HepG2 (cell line): ENCODE measurements around the gene CNOT6. TPM values are rescaled to one million over a fixed set of nuclear protein-coding genes. Genes with fewer than 3 reads are reported as not detected.

Source experiments
- CENPT ChIP-seq: sonication (generic); formaldehyde crosslinking; IDR thresholded peaks from 2 replicates; pipeline ENCODE4 v1.8.0; 2022; ENCODE audit warnings: low read depth, mild to moderate bottlenecking, moderate library complexity, missing genetic modification reagents
- CREBL2 ChIP-seq: sonication (generic); formaldehyde crosslinking; IDR thresholded peaks from 2 replicates; pipeline ENCODE4 v1.8.1; 2023; ENCODE audit warnings: missing genetic modification reagents, mild to moderate bottlenecking, borderline replicate concordance
- DNMT1 ChIP-seq: sonication (generic); formaldehyde crosslinking; IDR thresholded peaks from 2 replicates; pipeline ENCODE4 v1.5.1; 2020; ENCODE audit warnings: mild to moderate bottlenecking, missing genetic modification reagents
- HNRNPH1 ChIP-seq: fragments of 200-400 bp; formaldehyde crosslinking; optimal IDR thresholded peaks from 2 replicates; pipeline ENCODE3; 2017; ENCODE audit warnings: mild to moderate bottlenecking, low read depth, low read length
- MAF1 ChIP-seq: sonication (generic); formaldehyde crosslinking; IDR thresholded peaks from 2 replicates; pipeline ENCODE4 v1.5.0; 2020; ENCODE audit warnings: missing genetic modification reagents, borderline replicate concordance
- POLR2AphosphoS2 ChIP-seq: IDR thresholded peaks from 2 replicates; pipeline ENCODE4 v1.6.1; 2011; ENCODE audit warnings: low read depth, low read length, improper control_type of control experiment
- RFX5 ChIP-seq: IDR thresholded peaks from 2 replicates; pipeline ENCODE4 v1.6.1; 2011; ENCODE audit warnings: low read depth, low read length, improper control_type of control experiment
- SMC3 ChIP-seq: IDR thresholded peaks from 2 replicates; pipeline ENCODE4 v1.6.1; 2011; ENCODE audit warnings: low read length, improper control_type of control experiment
- SNRNP70 ChIP-seq: fragments of 200-400 bp; formaldehyde crosslinking; IDR thresholded peaks from 2 replicates; pipeline ENCODE4 v1.6.1; 2017; ENCODE audit warnings: mild to moderate bottlenecking, low read depth, low read length, moderate library complexity
- SOX13 ChIP-seq, 3 experiments: fragments of 450-650 bp in 1 of 3; sonication (generic) in 1 of 3; formaldehyde crosslinking in 1 of 3; IDR thresholded peaks in 2 of 3; conservative IDR thresholded peaks in 1 of 3; 2 replicates each; pipeline versions ENCODE4 v1.5.0 to v1.6.1; 2016 to 2020; ENCODE audit warnings: antibody characterized with exemption in 1 of 3, mild to moderate bottlenecking in 1 of 3, missing compliant biosample characterization in 1 of 3, missing genetic modification reagents in 1 of 3, moderate library complexity in 1 of 3
- SRF ChIP-seq: IDR thresholded peaks from 2 replicates; pipeline ENCODE4 v1.6.1; 2011; ENCODE audit warnings: mild to moderate bottlenecking, low read depth, low read length, moderate library complexity
- TSC22D2 ChIP-seq: sonication (generic); formaldehyde crosslinking; IDR thresholded peaks from 2 replicates; pipeline ENCODE4 v1.5.1; 2020; ENCODE audit warnings: missing genetic modification reagents, mild to moderate bottlenecking, borderline replicate concordance
- ZBTB40 ChIP-seq, 2 experiments: fragments of 450-650 bp in 1 of 2; sonication (generic) in 1 of 2; formaldehyde crosslinking in 1 of 2; IDR thresholded peaks; 2 replicates each; pipeline versions ENCODE4 v1.6.1 to v1.8.0; 2016 to 2022; ENCODE audit warnings: antibody characterized with exemption in 1 of 2, mild to moderate bottlenecking in 1 of 2, missing genetic modification reagents in 1 of 2
- ZC3H13 ChIP-seq: sonication (generic); formaldehyde crosslinking; IDR thresholded peaks from 2 replicates; pipeline ENCODE4 v1.8.1; 2023; ENCODE audit warnings: mild to moderate bottlenecking, missing genetic modification reagents, moderate library complexity
- ZNF280D ChIP-seq: sonication (generic); formaldehyde crosslinking; IDR thresholded peaks from 2 replicates; pipeline ENCODE4 v1.5.1; 2020; ENCODE audit warnings: mild to moderate bottlenecking, missing genetic modification reagents
- ZNF567 ChIP-seq: sonication (generic); formaldehyde crosslinking; IDR thresholded peaks from 2 replicates; pipeline ENCODE4 v1.8.1; 2023; ENCODE audit warnings: mild to moderate bottlenecking, missing genetic modification reagents, borderline replicate concordance
- polyA plus RNA-seq, 8 experiments: library from polyadenylated mRNA; depleted of rRNA in 3 of 8; stranded (reverse) in 7 of 8; unstranded in 1 of 8; fragments of >200 nt; fragmentation: Illumina TruSeq in 4 of 8; extraction: Trizol in 4 of 8; gene quantifications; 2 replicates each; pipeline versions ENCODE4 v1.2.1 to v1.2.3, GENCODE V29; 2011 to 2016; ENCODE audit warnings: low read depth in 4 of 8, missing spikeins in 1 of 8, mixed read lengths in 1 of 8; ENCODE audit not compliant: insufficient read depth in 1 of 8
- total RNA-seq, 5 experiments: library from RNA; depleted of rRNA; stranded (reverse); fragments of >200 nt; fragmentation: Illumina TruSeq; extraction: Trizol; gene quantifications; 2 replicates each; pipeline ENCODE4 v1.2.3, GENCODE V29; 2016; ENCODE audit warnings: low read depth in 1 of 5

CNOT6 gene
- total and polyA plus RNA-seq, 2 of the 13 experiments (the other 11 are each of a cell fraction or from before 2014, with no cell fraction given), result 8.8 to 9.1 TPM

GRCh38 chr5:180494510-180495181 is 467 bp downstream of the CNOT6 start (continued):
- TF ChIP-seq ZBTB40 (IDR thresholded peaks at IDR 0.05), result no peak
- no peak; the same call in 1 of the 2 replicates for TF ChIP-seq ZBTB40 (CRISPR knock-in tag; IDR thresholded peaks at IDR 0.05)
- peak; percentile 13; the same call in 1 of the 2 replicates for TF ChIP-seq ZC3H13 (CRISPR knock-in tag)
- TF ChIP-seq SRF, result no peak
- TF ChIP-seq TSC22D2, result no peak
- no peak for TF ChIP-seq CREBL2 (CRISPR knock-in tag)
- no peak for TF ChIP-seq POLR2AphosphoS2
- TF ChIP-seq HNRNPH1, result no peak
- no peak for TF ChIP-seq SOX13 (IDR thresholded peaks at IDR 0.05)
- TF ChIP-seq SOX13 (CRISPR knock-in tag; conservative IDR thresholded peaks at IDR 0.05 in 1 of 2, IDR thresholded peaks at IDR 0.05 in 1 of 2), result no peak
- peak; percentile 0; the same call in 1 of the 2 replicates for TF ChIP-seq MAF1
- TF ChIP-seq SNRNP70, result no peak
- TF ChIP-seq SMC3, result no peak
- no peak for TF ChIP-seq ZNF567 (CRISPR knock-in tag)
- TF ChIP-seq ZNF280D, result no peak
- no peak; the same call in 1 of the 2 replicates for TF ChIP-seq CENPT (CRISPR knock-in tag)
- TF ChIP-seq RFX5, result no peak
- no peak for TF ChIP-seq DNMT1 (CRISPR knock-in tag)
